ENCODE data around the gene CENPM. TPM values are rescaled to one million over a fixed set of nuclear protein-coding genes. Genes with fewer than 3 reads are reported as not detected.

Gene CENPM
- polyA plus RNA-seq, 6 donors from 2014 or later = 41.2 to 70.9 (median 53.0) TPM

DNA sequence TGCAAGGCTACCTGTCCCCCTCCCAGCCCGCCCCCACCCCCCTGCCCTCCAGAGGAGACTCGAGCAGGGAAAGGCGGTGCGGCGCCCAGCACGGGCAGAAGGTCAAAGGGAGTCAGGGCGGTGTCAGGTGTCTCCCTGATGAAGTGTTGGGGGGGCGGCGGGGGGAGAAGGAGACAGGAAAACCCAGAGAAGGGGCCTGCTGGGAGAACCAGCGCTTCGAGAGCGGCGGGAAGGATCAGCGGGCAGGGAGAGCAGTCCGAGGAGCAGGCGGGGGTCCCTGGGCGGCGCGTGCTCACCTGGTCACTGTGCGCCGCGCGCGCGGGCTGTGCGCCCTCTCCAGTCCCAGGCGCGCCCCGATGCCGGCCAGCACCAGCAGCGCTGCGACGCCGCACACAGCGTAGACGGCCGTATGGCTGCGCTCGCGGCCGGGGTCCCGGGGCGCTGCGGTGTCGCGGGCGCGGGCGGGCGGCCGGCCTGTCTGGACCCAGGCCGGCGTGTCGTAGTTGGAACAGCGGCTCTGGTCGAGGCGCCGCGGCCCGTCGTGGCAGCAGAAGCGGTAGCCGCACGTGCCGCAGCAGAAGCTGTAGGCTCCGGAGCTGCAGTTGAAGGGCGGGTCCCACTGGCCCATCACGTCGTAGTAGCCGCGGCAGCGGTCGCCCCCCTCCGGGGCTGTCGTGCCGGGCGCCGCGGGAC is 33.0 kb downstream of the CENPM start:
- no peaks in the 10 kb centered on the region for H3K36me3 Mint-ChIP-seq
- H3K4me1 Mint-ChIP-seq = peaks cover 46 to 68% (median 63%) of the 10 kb centered on the region in 3 donors
- ATAC-seq (ENCODE audit: low read depth in 2 of 2) (no peak), DNase-seq (no peak)
- H3K9me3 Mint-ChIP-seq = no peaks in the 10 kb centered on the region
- peak overlapping the region in 5 of 8 donors; percentile 36 to 76 (median 51) for H3K4me3 Mint-ChIP-seq
- H3K27me3 Mint-ChIP-seq = peaks cover 15 to 30% (median 15%) of the 10 kb centered on the region in 3 donors
- peak overlapping the region in 1 of 6 donors; percentile 88 for H3K27ac Mint-ChIP-seq

DNA sequence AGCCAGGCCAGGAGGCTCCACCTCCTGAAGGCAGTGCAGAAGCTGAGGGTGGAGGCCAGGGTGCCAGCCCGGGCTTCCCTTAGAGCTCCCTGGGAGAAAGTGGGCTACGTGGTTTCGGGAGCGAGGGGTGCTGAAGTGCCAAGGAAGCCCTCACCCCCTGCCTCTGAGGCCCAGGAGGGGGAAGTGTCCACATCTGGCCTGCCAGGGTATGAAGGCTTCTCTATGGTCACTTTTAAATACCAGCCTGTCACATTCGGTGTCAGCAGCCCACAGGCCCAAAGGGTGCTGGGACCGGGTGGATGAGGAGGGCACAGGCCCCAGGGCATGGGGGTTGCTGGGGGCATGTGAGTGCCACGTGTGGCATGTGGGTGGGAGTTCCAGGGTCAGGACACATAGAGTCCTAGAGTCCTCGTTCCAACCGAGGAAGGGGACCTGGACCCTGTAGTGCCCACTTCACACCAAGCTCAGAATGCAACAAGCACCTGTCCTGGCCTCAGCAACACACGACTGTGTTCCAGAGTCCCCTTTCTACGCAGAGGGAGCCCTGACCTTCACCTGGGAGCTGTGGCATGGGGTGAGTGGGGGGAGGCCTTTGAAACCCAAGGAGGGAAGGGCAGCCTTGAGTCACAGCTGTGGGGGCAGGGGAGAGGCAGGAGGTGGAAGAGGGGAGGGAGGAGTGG is 33.8 kb downstream of the CENPM start:
- Mint-ChIP-seq H3K4me3 (peak overlapping the region; percentile 29 to 85 (median 72)), H3K27ac (peak overlapping the region in 3 of 6 donors; percentile 80 to 88 (median 81)), H3K36me3 (no peaks in the 10 kb centered on the region), H3K4me1 (peaks cover 50 to 68% (median 63%) of the 10 kb centered on the region in 3 donors), H3K9me3 (no peaks in the 10 kb centered on the region), H3K27me3 (peaks cover 15 to 30% (median 15%) of the 10 kb centered on the region in 3 donors)
- ATAC-seq (ENCODE audit: low read depth in 2 of 2) (no peak), DNase-seq (no peak)

DNA sequence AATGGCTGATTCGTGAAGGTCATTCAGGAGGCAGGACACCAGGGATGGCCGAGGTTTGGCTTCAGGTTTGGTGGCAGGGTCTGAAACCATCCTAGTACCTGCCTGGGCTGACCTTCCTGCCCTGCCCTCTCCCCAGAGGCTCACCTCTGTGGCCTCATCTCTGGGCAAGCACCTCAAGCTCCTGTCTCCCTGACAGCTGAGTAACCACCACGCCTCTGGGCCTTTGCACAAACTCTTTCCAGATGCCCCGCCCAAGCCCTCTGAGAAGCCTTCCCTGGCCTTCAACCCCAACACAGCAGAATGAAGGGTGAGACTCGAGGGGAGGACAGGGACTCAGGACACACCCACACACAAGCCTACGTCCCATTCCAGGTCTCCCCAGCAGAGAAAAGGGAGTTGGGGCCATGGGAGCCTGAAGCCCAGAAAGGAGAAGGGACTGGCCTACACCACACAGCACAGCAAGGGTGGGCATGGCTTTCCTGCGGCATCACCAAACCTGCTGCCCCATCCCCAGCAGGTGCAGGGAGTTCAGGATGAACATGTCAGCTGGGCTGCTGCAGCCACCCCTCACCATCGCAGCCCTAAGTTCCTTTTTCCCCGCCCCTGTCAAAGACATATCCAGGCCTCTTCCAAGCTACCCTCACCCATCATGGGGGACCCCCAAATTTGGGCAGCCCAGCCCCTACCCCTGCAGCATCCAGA is 34.5 kb downstream of the CENPM start:
- no peaks in the 10 kb centered on the region for H3K9me3 Mint-ChIP-seq
- H3K27ac Mint-ChIP-seq = peak overlapping the region in 4 of 6 donors; percentile 21 to 88 (median 40)
- DNase-seq (no peak), ATAC-seq (ENCODE audit: low read depth in 2 of 2) (no peak)
- H3K4me1 Mint-ChIP-seq = peaks cover 52 to 68% (median 63%) of the 10 kb centered on the region in 3 donors
- no peaks in the 10 kb centered on the region for H3K36me3 Mint-ChIP-seq
- H3K27me3 Mint-ChIP-seq = peaks cover 15 to 30% (median 15%) of the 10 kb centered on the region in 3 donors
- peak overlapping the region in 7 of 8 donors; percentile 32 to 85 (median 68) for H3K4me3 Mint-ChIP-seq

DNA sequence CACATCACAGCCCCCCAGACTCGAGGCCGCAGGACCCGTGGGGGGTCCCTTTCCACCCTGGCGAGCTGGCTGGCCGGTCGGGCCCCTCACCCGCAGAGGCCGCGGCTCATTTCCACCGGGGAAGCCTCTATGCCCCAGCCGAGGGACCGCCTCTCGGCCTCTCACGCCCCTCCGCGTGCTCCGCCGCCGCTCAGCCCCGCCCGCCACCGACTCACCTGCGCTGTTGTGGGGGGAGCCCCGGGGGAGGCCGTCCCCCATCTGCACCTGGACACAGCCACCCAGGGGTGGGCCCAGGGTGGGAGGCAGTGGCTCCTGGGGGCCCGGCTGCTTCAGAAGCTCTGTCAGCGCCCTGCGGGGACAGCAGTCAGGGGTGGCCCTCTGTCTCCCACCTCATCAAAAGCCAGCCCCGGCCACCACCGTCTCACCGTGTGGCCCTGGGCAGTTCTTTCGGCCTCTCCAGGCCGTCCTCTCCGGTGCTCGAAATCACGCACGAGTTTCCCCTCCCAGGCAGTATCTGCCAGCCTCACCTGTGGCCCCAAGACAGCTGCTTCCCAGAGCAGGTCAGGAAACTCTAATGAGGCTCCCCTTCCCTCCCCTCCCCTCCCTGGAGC is 35.8 kb downstream of the CENPM start:
- Mint-ChIP-seq H3K36me3 (no peaks in the 10 kb centered on the region), H3K4me3 (peak overlapping the region; percentile 74 to 91 (median 80)), H3K4me1 (peaks cover 43 to 57% (median 52%) of the 10 kb centered on the region in 3 donors), H3K9me3 (no peaks in the 10 kb centered on the region), H3K27ac (peak overlapping the region in 4 of 6 donors; percentile 29 to 96 (median 79)), H3K27me3 (peaks cover 11 to 30% (median 15%) of the 10 kb centered on the region in 3 donors)
- ATAC-seq (ENCODE audit: low read depth in 2 of 2) (peak; percentile 22 to 26), DNase-seq (peak; percentile 32)

DNA sequence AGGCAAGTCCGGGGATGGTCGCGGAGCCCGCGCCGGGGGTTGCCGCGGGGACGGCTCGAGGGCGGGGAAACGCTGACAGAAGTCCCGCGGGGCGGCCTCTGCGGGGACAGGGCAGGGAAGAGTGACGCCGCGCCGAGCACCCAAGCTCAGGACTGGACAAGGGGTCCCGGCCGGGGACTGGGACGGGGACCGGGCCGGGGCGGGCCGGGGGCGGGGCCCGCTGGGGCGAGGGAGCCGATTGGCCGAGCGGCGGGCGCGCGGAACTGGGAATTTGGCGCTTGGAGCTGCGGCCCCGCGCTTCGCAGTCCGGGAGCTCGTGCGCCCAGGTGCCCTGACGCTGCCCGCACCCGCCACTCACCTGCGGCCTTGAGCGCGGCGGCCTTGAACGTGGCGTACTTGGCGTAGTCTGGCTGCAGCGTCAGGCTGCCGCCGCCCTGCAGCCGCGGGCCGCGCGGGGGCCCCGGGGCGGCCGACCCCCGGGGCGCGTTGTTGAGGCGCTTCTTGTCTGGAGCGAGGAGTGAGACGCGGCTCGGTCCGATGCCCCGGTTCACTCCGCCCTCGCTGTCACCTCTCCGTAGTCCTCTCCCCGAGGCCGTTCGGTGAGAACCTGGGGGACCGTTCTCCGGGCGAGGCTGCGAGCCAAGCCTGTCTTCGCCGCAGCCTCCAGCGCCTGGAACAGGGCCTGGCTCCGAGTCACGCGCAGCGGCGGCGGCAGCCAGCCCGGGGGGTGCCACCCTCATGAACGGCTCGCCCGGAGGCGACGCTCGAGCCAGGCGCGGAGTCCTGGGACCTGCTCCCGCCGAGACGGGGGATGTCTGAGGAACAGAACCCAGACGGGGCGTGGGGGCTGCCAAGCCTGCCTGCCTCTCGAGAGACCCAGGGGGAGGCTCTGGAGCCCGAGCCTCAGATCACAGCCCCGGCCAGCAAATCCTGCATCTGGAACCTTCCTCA is 36.6 kb downstream of the CENPM start:
- H3K27ac Mint-ChIP-seq = peak overlapping the region in 2 of 6 donors; percentile 37 to 88
- peak; percentile 23 to 24 for ATAC-seq (ENCODE audit: low read depth in 2 of 2)
- H3K27me3 Mint-ChIP-seq = peaks cover 4 to 30% (median 15%) of the 10 kb centered on the region in 3 donors
- peak overlapping the region in 7 of 8 donors; percentile 10 to 81 (median 67) for H3K4me3 Mint-ChIP-seq
- H3K36me3 Mint-ChIP-seq = peaks cover 3 to 7% of the 10 kb centered on the region in 2 donors
- H3K4me1 Mint-ChIP-seq = peaks cover 42 to 54% (median 47%) of the 10 kb centered on the region in 3 donors
- peak; percentile 42 for DNase-seq
- no peaks in the 10 kb centered on the region for H3K9me3 Mint-ChIP-seq

DNA sequence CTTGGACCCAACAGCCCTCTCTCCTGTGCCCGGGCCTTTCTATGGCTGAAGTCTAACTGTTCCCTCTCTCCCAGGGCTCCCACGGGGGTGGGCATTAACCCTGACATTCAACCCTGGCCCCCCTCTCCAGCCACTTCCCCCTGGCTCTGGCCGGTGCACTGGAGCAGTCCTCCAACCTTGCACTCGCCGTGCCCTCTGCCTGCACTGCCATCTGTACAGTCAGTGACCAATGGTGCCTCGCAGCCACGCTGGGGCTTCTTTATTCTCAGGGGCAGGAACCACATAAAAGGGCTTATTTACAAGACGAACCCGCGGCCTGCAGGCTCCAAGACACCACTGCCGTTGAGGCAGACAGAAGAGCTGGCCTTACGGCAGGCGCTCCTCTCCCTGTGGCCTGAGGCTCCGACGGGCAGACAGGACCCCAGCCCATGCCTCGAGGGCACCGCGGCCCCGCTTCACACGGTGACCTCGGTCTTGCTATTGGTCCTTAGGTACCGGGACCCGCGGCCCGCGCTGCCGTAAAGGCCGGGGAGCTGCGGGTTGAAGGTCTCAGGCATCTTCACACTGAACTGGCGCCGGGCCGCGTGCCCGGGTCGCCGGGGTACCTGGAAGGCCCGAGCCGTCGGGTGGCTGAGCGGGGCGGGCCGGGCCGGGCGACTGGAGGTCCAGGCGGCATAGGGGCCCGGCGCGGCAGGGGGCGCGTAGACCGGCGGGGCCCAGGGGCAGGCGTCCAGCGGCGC is 37.5 kb downstream of the CENPM start:
- DNase-seq (no peak), ATAC-seq (ENCODE audit: low read depth in 2 of 2) (no peak)
- H3K27ac Mint-ChIP-seq = peak overlapping the region in 4 of 6 donors; percentile 19 to 92 (median 66)
- peaks cover 40 to 53% (median 44%) of the 10 kb centered on the region in 3 donors for H3K4me1 Mint-ChIP-seq
- H3K36me3 Mint-ChIP-seq = peaks cover 3 to 7% of the 10 kb centered on the region in 2 donors
- H3K27me3 Mint-ChIP-seq = peaks cover 4 to 30% (median 15%) of the 10 kb centered on the region in 3 donors
- H3K4me3 Mint-ChIP-seq = peak overlapping the region; percentile 48 to 89 (median 72)
- H3K9me3 Mint-ChIP-seq = no peaks in the 10 kb centered on the region

DNA sequence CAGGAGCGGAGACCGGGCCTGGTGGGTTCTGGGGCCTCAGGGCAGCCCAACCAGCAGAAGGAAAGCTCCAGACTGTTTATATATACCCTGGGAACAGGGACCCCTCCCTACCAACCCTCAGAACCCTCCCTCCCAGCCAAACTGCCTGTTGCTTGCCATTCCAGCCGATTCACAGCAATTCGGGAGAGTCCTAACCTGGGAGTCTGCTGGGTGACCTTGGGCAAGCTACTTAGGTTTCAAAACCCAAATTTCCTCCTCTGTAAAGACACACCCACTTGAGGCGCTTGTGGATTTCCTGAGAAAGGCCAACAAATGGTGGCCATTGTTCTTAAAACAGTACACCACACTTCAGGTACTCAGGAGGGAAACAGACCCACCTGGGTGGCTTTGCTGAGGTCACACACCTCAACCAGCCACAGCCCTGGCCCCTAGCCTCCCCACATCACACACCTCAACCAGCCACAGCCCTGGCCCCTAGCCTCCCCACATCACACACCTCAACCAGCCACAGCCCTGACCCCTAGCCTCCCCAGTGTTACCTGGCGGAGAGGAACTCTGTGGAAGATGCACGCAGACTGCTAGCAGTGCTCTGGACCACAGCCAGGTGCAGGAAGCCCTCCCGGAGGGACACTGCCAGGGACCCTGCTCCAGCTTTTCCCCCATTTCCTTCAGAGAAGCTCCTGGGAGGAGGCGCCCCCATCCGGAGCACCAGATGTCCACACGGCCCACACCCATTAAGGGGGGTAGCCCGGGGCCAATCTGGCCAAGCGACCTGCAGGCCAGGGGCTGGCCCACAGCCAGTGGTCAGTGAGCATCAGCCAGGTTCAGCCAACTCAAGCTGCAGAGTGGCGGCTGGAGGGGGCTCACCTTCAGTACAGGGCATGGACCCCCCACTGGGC is 38.3 kb downstream of the CENPM start:
- Mint-ChIP-seq H3K4me1 (peaks cover 40 to 53% (median 44%) of the 10 kb centered on the region in 3 donors), H3K27ac (peak overlapping the region in 5 of 6 donors; percentile 36 to 94 (median 82)), H3K27me3 (peaks cover 4 to 30% (median 15%) of the 10 kb centered on the region in 3 donors), H3K36me3 (peaks cover 3 to 7% of the 10 kb centered on the region in 2 donors), H3K9me3 (no peaks in the 10 kb centered on the region), H3K4me3 (peak overlapping the region; percentile 52 to 89 (median 74))
- ATAC-seq (ENCODE audit: low read depth in 2 of 2) = peak; percentile 10 to 17
- DNase-seq = no peak

DNA sequence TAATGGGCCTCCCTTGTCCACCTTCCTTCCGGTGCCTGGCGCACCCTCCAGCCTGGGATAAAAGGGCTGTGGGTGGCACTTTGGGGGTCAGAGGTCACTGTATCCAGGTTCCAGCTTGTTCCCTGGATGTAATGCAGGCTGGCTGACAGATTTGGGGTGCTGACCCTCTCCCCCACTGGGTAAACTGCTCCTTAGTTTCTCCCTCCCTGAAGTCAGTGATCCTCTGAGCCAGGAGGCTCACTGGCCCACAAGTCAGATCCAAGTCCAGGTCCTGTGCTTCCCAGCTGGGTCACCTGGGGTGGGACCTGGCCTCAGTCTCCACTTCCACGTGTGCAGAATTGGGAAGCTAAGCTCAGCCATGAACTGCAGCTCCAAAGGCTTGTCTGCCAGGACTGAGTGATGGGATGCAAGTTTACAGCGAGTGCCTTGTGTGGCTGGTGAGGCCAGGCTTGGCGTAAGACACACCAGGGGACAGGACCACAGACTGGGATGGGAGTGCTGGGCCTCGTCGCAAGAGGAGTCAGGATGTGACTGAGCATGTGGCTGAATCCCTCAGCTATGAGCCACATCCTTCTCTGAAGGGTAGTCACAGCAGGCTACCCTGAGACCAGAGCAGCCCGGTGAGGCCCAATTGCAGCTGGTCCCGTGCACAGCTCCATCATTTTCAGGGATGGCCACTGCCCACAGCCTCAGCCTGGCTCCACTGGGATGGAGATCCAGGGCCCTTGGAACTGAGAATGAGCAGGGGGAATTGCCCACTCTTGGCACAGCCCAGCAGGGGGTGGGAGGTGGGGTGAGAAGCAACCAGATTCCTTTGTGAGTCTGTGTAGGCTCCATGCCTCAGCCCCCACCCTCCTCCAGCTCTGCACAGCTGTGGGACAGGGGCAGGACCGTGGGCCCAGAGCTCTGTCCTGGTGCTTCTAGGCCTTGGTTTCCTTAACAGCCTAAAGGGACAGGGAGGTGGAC is 39.2 kb downstream of the CENPM start:
- Mint-ChIP-seq H3K4me1 (peaks cover 32 to 44% (median 36%) of the 10 kb centered on the region in 3 donors), H3K36me3 (peaks cover 3 to 7% of the 10 kb centered on the region in 2 donors), H3K4me3 (peak overlapping the region in 4 of 8 donors; percentile 35 to 88 (median 64)), H3K27ac (peak overlapping the region in 3 of 6 donors; percentile 54 to 89 (median 85)), H3K27me3 (peaks cover 4 to 23% (median 7%) of the 10 kb centered on the region in 3 donors), H3K9me3 (no peaks in the 10 kb centered on the region)
- DNase-seq (no peak), ATAC-seq (ENCODE audit: low read depth in 2 of 2) (no peak)

DNA sequence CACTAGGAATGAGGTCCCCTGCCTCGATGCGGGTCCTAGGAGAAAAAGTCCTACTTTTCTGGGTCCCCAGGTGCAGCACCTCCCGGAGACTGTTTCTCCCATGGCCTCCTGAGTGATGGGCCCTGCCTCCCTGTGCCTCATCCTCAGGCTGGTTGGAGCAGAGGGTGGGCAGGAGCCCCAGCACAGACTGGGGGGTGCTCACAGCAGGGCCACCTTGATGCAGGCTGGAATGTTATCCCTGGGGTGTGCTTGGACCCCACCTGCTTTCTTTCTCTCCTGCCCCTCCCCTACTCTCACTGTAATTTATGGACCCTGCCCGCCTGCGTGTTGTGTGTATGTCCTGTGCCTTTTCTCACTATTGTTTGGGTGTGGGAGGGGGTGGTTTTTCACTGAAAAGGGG is 40.1 kb downstream of the CENPM start:
- peak overlapping the region in 2 of 6 donors; percentile 47 to 89 for H3K27ac Mint-ChIP-seq
- H3K36me3 Mint-ChIP-seq = peaks cover 3 to 7% of the 10 kb centered on the region in 2 donors
- H3K27me3 Mint-ChIP-seq = peaks cover 0 to 14% (median 4%) of the 10 kb centered on the region in 3 donors
- peaks cover 28 to 35% (median 29%) of the 10 kb centered on the region in 3 donors for H3K4me1 Mint-ChIP-seq
- no peak overlapping the region for H3K4me3 Mint-ChIP-seq
- ATAC-seq (ENCODE audit: low read depth in 2 of 2) (no peak), DNase-seq (no peak)
- H3K9me3 Mint-ChIP-seq = no peaks in the 10 kb centered on the region

Measured in naive B cell (primary cell).